ENCODE measurements around the gene RTF1. TPM values are rescaled to one million over a fixed set of nuclear protein-coding genes. Genes with fewer than 3 reads are reported as not detected.

The RTF1 gene
- polyA plus RNA-seq, 1 donor = 46.6 TPM

- DNase-seq = no peak
Observed at GRCh38 chr15:41489641-41490040, 72.7 kb downstream of the RTF1 start.

GRCh38 chr15:41490355-41490754 is 73.5 kb downstream of the RTF1 start:
- no peak for DNase-seq

- DNase-seq = no peak
Observed at GRCh38 chr15:41491889-41492288, 75.0 kb downstream of the RTF1 start.

GRCh38 chr15:41492597-41493204 is 75.8 kb downstream of the RTF1 start:
- DNase-seq = no peak

- peak; percentile 74 for DNase-seq
Observed at GRCh38 chr15:41493205-41493901, 76.5 kb downstream of the RTF1 start, which contains the start of gene ITPKA. Gene ITPKA, plus strand, starts transcription at chr15:41493874. Its CDS starts 54 bp downstream, at chr15:41493928.

GRCh38 chr15:41493902-41494189 is 77.0 kb downstream of the RTF1 start:
- DNase-seq = no peak

GRCh38 chr15:41494190-41494921 is 77.5 kb downstream of the RTF1 start:
- no peak for DNase-seq

- no peak for DNase-seq
Observed at GRCh38 chr15:41494922-41495735, 78.2 kb downstream of the RTF1 start.

GRCh38 chr15:41495736-41496599 is 79.1 kb downstream of the RTF1 start:
- no peak for DNase-seq

- no peak for DNase-seq
Observed at GRCh38 chr15:41498657-41499056, 81.8 kb downstream of the RTF1 start.

- DNase-seq = no peak
Observed at GRCh38 chr15:41499109-41499851, 82.4 kb downstream of the RTF1 start.

GRCh38 chr15:41501191-41501917 is 84.5 kb downstream of the RTF1 start:
- DNase-seq = no peak

GRCh38 chr15:41501931-41502794 is 85.3 kb downstream of the RTF1 start:
- DNase-seq = no peak

GRCh38 chr15:41502795-41503668 is 86.1 kb downstream of the RTF1 start:
- no peak for DNase-seq

- DNase-seq = no peak
Observed at GRCh38 chr15:41503669-41504010, 86.7 kb downstream of the RTF1 start.

GRCh38 chr15:41504751-41505492 is 88.0 kb downstream of the RTF1 start:
- no peak for DNase-seq

GRCh38 chr15:41505776-41506175 is 88.9 kb downstream of the RTF1 start:
- no peak for DNase-seq

Data from hindlimb muscle (tissue), 1 donor.